Mucosa of descending colon (tissue), 3 donors: ENCODE measurements around the gene STYXL2. TPM values are rescaled to one million over a fixed set of nuclear protein-coding genes. Genes with fewer than 3 reads are reported as not detected.

Source experiments
- ATAC-seq: fragments of 200-7000 bp; cut with Tn5 transposase; one replicate; pipeline ENCODE4 v1.9.1; 2020; ENCODE audit warnings: mild to moderate bottlenecking, moderate library complexity
- DNase-seq, 3 donors: peaks; one replicate each; pipeline ENCODE4 v3.0.0-alpha.2; 2020
- H3K36me3 ChIP-seq: fragments of 200-600 bp; one replicate; pipeline ENCODE4 v1.8.0; 2021; ENCODE audit warnings: low read depth, mild to moderate bottlenecking
- H3K4me1 ChIP-seq: fragments of 200-600 bp; one replicate; pipeline ENCODE4 v1.8.0; 2021; ENCODE audit warnings: low read depth, mild to moderate bottlenecking
- H3K4me3 ChIP-seq: fragments of 200-600 bp; one replicate; pipeline ENCODE4 v1.8.0; 2021; ENCODE audit warnings: mild to moderate bottlenecking
- H3K9me3 ChIP-seq: fragments of 200-600 bp; one replicate; pipeline ENCODE4 v1.8.0; 2021; ENCODE audit warnings: mild to moderate bottlenecking
- intact Hi-C, 2 donors: fragments of 100-400 bp; cut with DNase I in 1 of 2; cut with micrococcal nuclease in 1 of 2; formaldehyde crosslinking; loops; one replicate each; pipeline versions ENCODE4 v1.11.0 to v1.11.1; 2022; cut with DNase I, micrococcal nuclease
- total RNA-seq, 3 donors: library from RNA; stranded (reverse); fragmentation: NEBNext Ultra II Directional in 2 of 3; extraction: Animal tissue kit (Norgen Biotek cat#: 25700) in 2 of 3; gene quantifications; one replicate each; pipeline versions ENCODE4 v1.2.1 to v1.2.4, GENCODE V29; 2021 to 2023
- TF ChIP-seq, protein P1 (sequence below): fragments of 200-600 bp; IDR thresholded peaks from one replicate; pipeline ENCODE4 v1.8.0; 2022; ENCODE audit warnings: antibody characterized with exemption, mild to moderate bottlenecking
- donor health status: DM: no; HTN: no; CAD: no; lungs with moderate emphysema.
- donor health status: DM: no; HTN: no; CAD: no.
- donor health status: DM: no; HTN: yes; CAD: no.

Gene STYXL2
- total RNA-seq, 3 donors from 2014 or later, result 0.13 to 0.17 (median 0.17) TPM

DNA sequence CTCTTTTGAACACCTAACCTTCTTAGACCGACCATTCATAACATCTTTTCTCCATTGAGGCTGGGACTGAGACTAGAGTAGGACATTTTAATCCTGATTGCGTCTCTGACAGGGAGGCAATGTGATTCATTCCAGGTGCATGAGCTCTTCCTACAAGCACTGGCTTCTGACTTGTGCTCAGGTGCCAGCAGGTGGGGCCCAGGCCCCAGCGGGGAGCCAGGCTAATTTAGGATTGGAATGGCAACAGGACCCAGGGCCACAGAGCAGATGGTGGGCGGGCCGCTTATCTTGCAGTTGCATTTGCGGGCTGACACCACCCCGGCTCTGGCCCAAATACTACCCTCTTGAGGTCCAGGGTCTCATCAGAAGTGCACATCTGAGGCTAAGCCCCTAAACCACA, 7.8 kb upstream of the STYXL2 start:
- H3K4me3 ChIP-seq, result no peak overlapping the region

DNA sequence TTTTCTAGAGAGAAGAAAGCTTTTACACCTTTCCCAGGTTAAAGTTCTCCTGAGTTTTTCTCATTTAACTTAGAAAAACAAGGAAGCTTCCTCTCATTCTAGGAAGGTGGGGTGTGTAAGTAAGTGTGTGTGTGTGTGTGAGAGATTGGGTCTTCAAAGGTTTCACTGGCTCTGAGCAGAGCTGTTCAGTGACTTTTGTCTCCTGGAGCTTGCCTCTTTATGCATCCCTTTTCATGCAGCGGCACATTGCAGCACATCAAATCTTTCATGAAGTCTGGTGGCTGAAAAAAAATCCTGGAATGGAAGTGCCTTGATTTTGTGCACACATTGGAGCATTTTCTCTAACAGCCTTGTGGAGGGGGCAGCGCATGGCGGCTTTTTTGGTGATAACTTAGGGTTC, 7.1 kb upstream of the STYXL2 start:
- Histone ChIP-seq H3K36me3 (no peaks in the 10 kb centered on the region), H3K4me1 (peaks cover 34% of the 10 kb centered on the region), H3K4me3 (no peak overlapping the region), H3K9me3 (no peaks in the 10 kb centered on the region)
- intact Hi-C loops, result no loop called here
- ATAC-seq, result no peak
- no peak for DNase-seq
- TF ChIP-seq, protein P1, sequence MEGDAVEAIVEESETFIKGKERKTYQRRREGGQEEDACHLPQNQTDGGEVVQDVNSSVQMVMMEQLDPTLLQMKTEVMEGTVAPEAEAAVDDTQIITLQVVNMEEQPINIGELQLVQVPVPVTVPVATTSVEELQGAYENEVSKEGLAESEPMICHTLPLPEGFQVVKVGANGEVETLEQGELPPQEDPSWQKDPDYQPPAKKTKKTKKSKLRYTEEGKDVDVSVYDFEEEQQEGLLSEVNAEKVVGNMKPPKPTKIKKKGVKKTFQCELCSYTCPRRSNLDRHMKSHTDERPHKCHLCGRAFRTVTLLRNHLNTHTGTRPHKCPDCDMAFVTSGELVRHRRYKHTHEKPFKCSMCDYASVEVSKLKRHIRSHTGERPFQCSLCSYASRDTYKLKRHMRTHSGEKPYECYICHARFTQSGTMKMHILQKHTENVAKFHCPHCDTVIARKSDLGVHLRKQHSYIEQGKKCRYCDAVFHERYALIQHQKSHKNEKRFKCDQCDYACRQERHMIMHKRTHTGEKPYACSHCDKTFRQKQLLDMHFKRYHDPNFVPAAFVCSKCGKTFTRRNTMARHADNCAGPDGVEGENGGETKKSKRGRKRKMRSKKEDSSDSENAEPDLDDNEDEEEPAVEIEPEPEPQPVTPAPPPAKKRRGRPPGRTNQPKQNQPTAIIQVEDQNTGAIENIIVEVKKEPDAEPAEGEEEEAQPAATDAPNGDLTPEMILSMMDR, result no peak

More for the DNA sequence above, 7.8 kb upstream of the STYXL2 start:
- H3K36me3 ChIP-seq, result no peaks in the 10 kb centered on the region
- peaks cover 37% of the 10 kb centered on the region for H3K4me1 ChIP-seq
- intact Hi-C loops, result no loop called here
- DNase-seq (peak; percentile 54 to 80 (median 73)), ATAC-seq (peak; percentile 8)
- no peaks in the 10 kb centered on the region for H3K9me3 ChIP-seq
- TF ChIP-seq, protein P1, result no peak

GRCh38 chr1:167088746-167089417, 5.0 kb upstream of the STYXL2 start:
- no peaks in the 10 kb centered on the region for H3K9me3 ChIP-seq
- no peaks in the 10 kb centered on the region for H3K36me3 ChIP-seq
- TF ChIP-seq, protein P1, result no peak
- intact Hi-C loops, result no loop called here
- peaks cover 26% of the 10 kb centered on the region for H3K4me1 ChIP-seq
- DNase-seq (no peak), ATAC-seq (no peak)
- H3K4me3 ChIP-seq, result peak overlapping the region; percentile 12

GRCh38 chr1:167089939-167090313, 3.9 kb upstream of the STYXL2 start:
- Histone ChIP-seq H3K9me3 (no peaks in the 10 kb centered on the region), H3K36me3 (no peaks in the 10 kb centered on the region), H3K4me3 (peak overlapping the region; percentile 12), H3K4me1 (peaks cover 21% of the 10 kb centered on the region)
- no peak for ATAC-seq
- TF ChIP-seq, protein P1, result no peak
- intact Hi-C loops, result no loop called here
- no peak for DNase-seq

- Histone ChIP-seq H3K4me1 (peaks cover 16% of the 10 kb centered on the region), H3K9me3 (no peaks in the 10 kb centered on the region), H3K4me3 (peak within 1 kb of the TSS; percentile 12), H3K36me3 (no peaks in the 10 kb centered on the region)
- intact Hi-C loops, result no loop called here
- peak; percentile 86 to 88 (median 86) for DNase-seq
- TF ChIP-seq, protein P1, result no peak
- ATAC-seq, result peak; percentile 89
Observed at GRCh38 chr1:167090314-167090942, 3.4 kb upstream of the STYXL2 start, which contains the start of gene GPA33. GPA33 (minus strand) TSS chr1:167090377; CDS start chr1:167090287, 90 bp downstream.
